Subcutaneous adipose tissue (tissue), 4 donors: ENCODE data around the gene SNTG2. TPM values are rescaled to one million over a fixed set of nuclear protein-coding genes. Genes with fewer than 3 reads are reported as not detected.

Source experiments
- CTCF ChIP-seq: fragments of 450-650 bp; IDR thresholded peaks from one replicate; pipeline ENCODE4 v1.5.1; 2016; ENCODE audit warnings: low read depth, mild to moderate bottlenecking, control low read depth, antibody characterized with exemption, moderate library complexity
- total RNA-seq, 4 donors: library from RNA; depleted of rRNA; stranded (reverse); fragments of >200 nt; gene quantifications; one replicate each; pipeline ENCODE4 v1.1.0, GENCODE V29; 2016

SNTG2 gene
- total RNA-seq, 4 donors from 2014 or later = 4.2 to 17.4 (median 11.3) TPM

- TF ChIP-seq CTCF = no peak
Measured at GRCh38 chr2:1394709-1395408, 444.2 kb downstream of the SNTG2 start.

- no peak for TF ChIP-seq CTCF
Measured at GRCh38 chr2:1397350-1397749, 446.7 kb downstream of the SNTG2 start.

GRCh38 chr2:1398191-1398590 is 447.5 kb downstream of the SNTG2 start:
- no peak for TF ChIP-seq CTCF

GRCh38 chr2:1400943-1401735 is 450.5 kb downstream of the SNTG2 start:
- no peak for TF ChIP-seq CTCF

- no peak for TF ChIP-seq CTCF
Measured at GRCh38 chr2:1402064-1402463, 451.4 kb downstream of the SNTG2 start.

- TF ChIP-seq CTCF = no peak
Measured at GRCh38 chr2:1403565-1403964, 452.9 kb downstream of the SNTG2 start.

- no peak for TF ChIP-seq CTCF
Measured at GRCh38 chr2:1405124-1405523, 454.5 kb downstream of the SNTG2 start.
